Activated CD8-positive, alpha-beta T cell treated with anti-CD3 and anti-CD28 coated beads for 36 hours (primary cell): ENCODE measurements around the gene NETO2. TPM values are rescaled to one million over a fixed set of nuclear protein-coding genes. Genes with fewer than 3 reads are reported as not detected.

ENCODE experiments used
- ATAC-seq: fragments of 200-7000 bp; cut with Tn5 transposase; one replicate; pipeline ENCODE4 v1.10.0; 2021; ENCODE audit warnings: mild to moderate bottlenecking, moderate library complexity
- CTCF ChIA-PET: fragments of 350-600 bp; sonication (Branson Sonifier 250); formaldehyde crosslinking; loops from one replicate; lab custom pipeline; 2021; ENCODE audit warnings: antibody characterized with exemption; lab: Charles Lee
- POLR2A ChIA-PET: fragments of 350-600 bp; sonication (Branson Sonifier 250); formaldehyde crosslinking; loops from one replicate; lab custom pipeline; 2021; ENCODE audit warnings: antibody characterized with exemption; lab: Charles Lee
- DNase-seq: peaks from one replicate; pipeline ENCODE4 v3.0.0-alpha.2; 2020
- H3K27ac Mint-ChIP-seq: one replicate; pipeline ENCODE4 v1.8.0; 2021; ENCODE audit warnings: mild to moderate bottlenecking, mixed read lengths
- H3K27me3 Mint-ChIP-seq: one replicate; pipeline ENCODE4 v1.8.0; 2021; ENCODE audit warnings: mixed read lengths
- H3K36me3 Mint-ChIP-seq: one replicate; pipeline ENCODE4 v1.8.0; 2021; ENCODE audit warnings: low read depth, mixed read lengths
- H3K4me1 Mint-ChIP-seq: one replicate; pipeline ENCODE4 v1.8.0; 2021; ENCODE audit warnings: low read depth, mixed read lengths
- H3K4me3 Mint-ChIP-seq: one replicate; pipeline ENCODE4 v1.8.0; 2021; ENCODE audit warnings: mild to moderate bottlenecking, moderate library complexity, mixed read lengths
- H3K9me3 Mint-ChIP-seq: one replicate; pipeline ENCODE4 v1.8.0; 2021; ENCODE audit warnings: mixed read lengths
- intact Hi-C: fragments of 100-400 bp; cut with micrococcal nuclease; formaldehyde crosslinking; loops from one replicate; pipeline ENCODE4 v1.10.0; 2022
- total RNA-seq, 2 experiments: library from RNA; stranded (reverse); gene quantifications; one replicate each; pipeline ENCODE4 v1.2.3, GENCODE V29; 2021
- TF ChIP-seq, protein P1 (sequence below): fragments of 200-600 bp; IDR thresholded peaks from one replicate; pipeline ENCODE4 v1.8.0; 2022; ENCODE audit warnings: antibody characterized with exemption, mild to moderate bottlenecking

Gene NETO2
- total RNA-seq, 2 experiments from 2014 or later: 2.8 to 3.1 TPM

DNA sequence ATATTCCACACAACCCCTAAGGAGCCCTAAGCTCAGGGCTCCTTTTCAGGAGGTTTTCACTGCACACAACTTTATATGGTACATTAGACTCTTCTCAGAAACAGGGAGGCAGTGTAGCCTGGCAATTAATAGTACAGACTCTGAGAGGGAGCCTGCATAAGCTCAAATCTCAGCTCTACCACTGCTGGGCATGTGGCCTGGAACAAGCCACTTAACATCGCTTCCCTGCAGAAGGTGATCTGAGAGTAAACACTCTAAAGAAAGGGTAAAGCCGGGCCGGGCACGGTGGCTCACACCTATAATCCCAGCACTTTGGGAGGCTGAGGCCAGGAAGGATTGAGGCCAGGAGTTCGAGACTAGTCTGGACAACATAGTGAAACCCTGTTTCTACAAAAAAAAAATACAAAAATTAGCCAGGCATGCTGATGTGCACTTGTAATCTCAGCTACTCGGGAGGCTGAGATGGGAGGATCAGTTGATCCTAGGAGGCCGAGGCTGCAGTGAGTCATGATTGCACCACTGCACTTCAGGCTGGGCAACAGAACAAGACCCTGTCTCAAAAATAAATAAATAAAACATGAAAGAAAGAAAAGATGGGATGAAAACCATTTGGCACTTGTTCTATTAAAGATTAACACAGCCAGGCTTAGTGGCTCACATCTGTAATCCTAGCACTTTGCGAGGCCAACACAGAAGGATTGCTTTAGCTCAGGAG is 99.6 kb downstream of the NETO2 start:
- peaks cover 1% of the 10 kb centered on the region for H3K27me3 Mint-ChIP-seq
- no peak for ATAC-seq
- peaks cover 15% of the 10 kb centered on the region for H3K4me1 Mint-ChIP-seq
- H3K9me3 Mint-ChIP-seq: no peaks in the 10 kb centered on the region
- no peaks in the 10 kb centered on the region for H3K36me3 Mint-ChIP-seq
- intact Hi-C loops: no loop called here
- ChIA-PET POLR2A (no interaction called here), CTCF (interaction anchor here (0.7 kb wide), 1 partner anchor 206 kb away, joined by 3 read pairs; no protein-coding TSS in a partner anchor)
- TF ChIP-seq, protein P1, sequence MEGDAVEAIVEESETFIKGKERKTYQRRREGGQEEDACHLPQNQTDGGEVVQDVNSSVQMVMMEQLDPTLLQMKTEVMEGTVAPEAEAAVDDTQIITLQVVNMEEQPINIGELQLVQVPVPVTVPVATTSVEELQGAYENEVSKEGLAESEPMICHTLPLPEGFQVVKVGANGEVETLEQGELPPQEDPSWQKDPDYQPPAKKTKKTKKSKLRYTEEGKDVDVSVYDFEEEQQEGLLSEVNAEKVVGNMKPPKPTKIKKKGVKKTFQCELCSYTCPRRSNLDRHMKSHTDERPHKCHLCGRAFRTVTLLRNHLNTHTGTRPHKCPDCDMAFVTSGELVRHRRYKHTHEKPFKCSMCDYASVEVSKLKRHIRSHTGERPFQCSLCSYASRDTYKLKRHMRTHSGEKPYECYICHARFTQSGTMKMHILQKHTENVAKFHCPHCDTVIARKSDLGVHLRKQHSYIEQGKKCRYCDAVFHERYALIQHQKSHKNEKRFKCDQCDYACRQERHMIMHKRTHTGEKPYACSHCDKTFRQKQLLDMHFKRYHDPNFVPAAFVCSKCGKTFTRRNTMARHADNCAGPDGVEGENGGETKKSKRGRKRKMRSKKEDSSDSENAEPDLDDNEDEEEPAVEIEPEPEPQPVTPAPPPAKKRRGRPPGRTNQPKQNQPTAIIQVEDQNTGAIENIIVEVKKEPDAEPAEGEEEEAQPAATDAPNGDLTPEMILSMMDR: no peak
- no peak overlapping the region for H3K4me3 Mint-ChIP-seq
- no peak for DNase-seq
- no peak overlapping the region for H3K27ac Mint-ChIP-seq

- Mint-ChIP-seq H3K36me3 (no peaks in the 10 kb centered on the region), H3K27ac (no peak overlapping the region), H3K9me3 (no peaks in the 10 kb centered on the region), H3K4me3 (no peak overlapping the region), H3K27me3 (peaks cover 2% of the 10 kb centered on the region), H3K4me1 (peaks cover 16% of the 10 kb centered on the region)
- TF ChIP-seq, protein P1: no peak
- DNase-seq: no peak
- ChIA-PET CTCF (interaction anchor here (0.7 kb wide), 1 partner anchor 207 kb away, joined by 3 read pairs; no protein-coding TSS in a partner anchor), POLR2A (no interaction called here)
- no peak for ATAC-seq
- intact Hi-C loops: no loop called here
Measured at GRCh38 chr16:47043200-47043599, 100.5 kb downstream of the NETO2 start.

GRCh38 chr16:47037746-47038458 is 105.8 kb downstream of the NETO2 start:
- TF ChIP-seq, protein P1: peak; percentile 96
- Mint-ChIP-seq H3K27ac (no peak overlapping the region), H3K4me3 (peak overlapping the region; percentile 69), H3K4me1 (peaks cover 3% of the 10 kb centered on the region), H3K27me3 (peaks cover 7% of the 10 kb centered on the region), H3K36me3 (no peaks in the 10 kb centered on the region), H3K9me3 (no peaks in the 10 kb centered on the region)
- DNase-seq: peak; percentile 91
- POLR2A ChIA-PET: interaction anchor here (0.6 kb wide), 1 partner anchor 106 kb away, joined by 3 read pairs; the partner anchor contains the start of gene NETO2
- peak; percentile 97 for ATAC-seq
- CTCF ChIA-PET: interaction anchor here (0.6 to 3.0 kb wide), 47 partner anchors 9 to 1129 kb away, joined by 3 to 32 read pairs (median 4); partner anchors contain the start of genes DNAJA2 and NETO2
- intact Hi-C loops: loop anchor here (10.0 kb wide), 1 partner anchor 1127 kb away; no protein-coding TSS in a partner anchor

DNA sequence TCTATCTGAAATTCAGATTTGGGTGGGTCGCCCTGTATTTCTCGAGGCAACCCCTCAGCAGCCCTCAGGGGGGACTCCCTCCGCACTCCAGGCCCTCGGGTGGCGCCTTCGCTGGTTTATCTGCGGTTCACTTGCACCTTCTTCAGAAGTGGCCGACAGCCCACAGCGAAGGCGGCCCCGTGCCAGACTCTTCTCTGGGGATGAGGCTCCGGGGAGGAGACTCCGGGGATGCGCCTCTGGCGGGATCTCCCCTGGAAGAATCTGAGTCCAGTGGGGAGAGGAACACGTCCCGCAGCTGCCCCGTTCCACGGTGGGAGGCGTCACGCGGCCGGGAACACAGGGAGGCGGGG is 106.4 kb downstream of the NETO2 start:
- intact Hi-C loops: loop anchor here (10.0 kb wide), 1 partner anchor 1127 kb away; no protein-coding TSS in a partner anchor
- TF ChIP-seq, protein P1: no peak
- peaks cover 7% of the 10 kb centered on the region for H3K27me3 Mint-ChIP-seq
- H3K4me1 Mint-ChIP-seq: peaks cover 3% of the 10 kb centered on the region
- H3K9me3 Mint-ChIP-seq: no peaks in the 10 kb centered on the region
- POLR2A ChIA-PET: interaction anchor here (0.6 kb wide), 1 partner anchor 91 kb away, joined by 3 read pairs; no protein-coding TSS in a partner anchor
- DNase-seq: peak; percentile 60
- CTCF ChIA-PET: interaction anchor here (0.6 to 3.0 kb wide), 43 partner anchors 9 to 1129 kb away, joined by 3 to 32 read pairs (median 4); partner anchors contain the start of genes DNAJA2 and NETO2
- peak; percentile 55 for ATAC-seq
- H3K36me3 Mint-ChIP-seq: no peaks in the 10 kb centered on the region
- peak overlapping the region; percentile 69 for H3K4me3 Mint-ChIP-seq
- H3K27ac Mint-ChIP-seq: no peak overlapping the region
